Activated CD8-positive, alpha-beta T cell treated with anti-CD3 and anti-CD28 coated beads for 36 hours (primary cell): ENCODE measurements around the gene RPS3. TPM values are rescaled to one million over a fixed set of nuclear protein-coding genes. Genes with fewer than 3 reads are reported as not detected.

Experiments used
- ATAC-seq: fragments of 200-7000 bp; cut with Tn5 transposase; one replicate; pipeline ENCODE4 v1.10.0; 2021; ENCODE audit warnings: mild to moderate bottlenecking, moderate library complexity
- CTCF ChIA-PET: fragments of 350-600 bp; sonication (Branson Sonifier 250); formaldehyde crosslinking; loops from one replicate; lab custom pipeline; 2021; ENCODE audit warnings: antibody characterized with exemption; lab: Charles Lee
- POLR2A ChIA-PET: fragments of 350-600 bp; sonication (Branson Sonifier 250); formaldehyde crosslinking; loops from one replicate; lab custom pipeline; 2021; ENCODE audit warnings: antibody characterized with exemption; lab: Charles Lee
- DNase-seq: peaks from one replicate; pipeline ENCODE4 v3.0.0-alpha.2; 2020
- H3K27ac Mint-ChIP-seq: one replicate; pipeline ENCODE4 v1.8.0; 2021; ENCODE audit warnings: mild to moderate bottlenecking, mixed read lengths
- H3K27me3 Mint-ChIP-seq: one replicate; pipeline ENCODE4 v1.8.0; 2021; ENCODE audit warnings: mixed read lengths
- H3K36me3 Mint-ChIP-seq: one replicate; pipeline ENCODE4 v1.8.0; 2021; ENCODE audit warnings: low read depth, mixed read lengths
- H3K4me1 Mint-ChIP-seq: one replicate; pipeline ENCODE4 v1.8.0; 2021; ENCODE audit warnings: low read depth, mixed read lengths
- H3K4me3 Mint-ChIP-seq: one replicate; pipeline ENCODE4 v1.8.0; 2021; ENCODE audit warnings: mild to moderate bottlenecking, moderate library complexity, mixed read lengths
- H3K9me3 Mint-ChIP-seq: one replicate; pipeline ENCODE4 v1.8.0; 2021; ENCODE audit warnings: mixed read lengths
- intact Hi-C: fragments of 100-400 bp; cut with micrococcal nuclease; formaldehyde crosslinking; loops from one replicate; pipeline ENCODE4 v1.10.0; 2022
- total RNA-seq, 2 experiments: library from RNA; stranded (reverse); gene quantifications; one replicate each; pipeline ENCODE4 v1.2.3, GENCODE V29; 2021
- TF ChIP-seq, protein P1 (sequence below): fragments of 200-600 bp; IDR thresholded peaks from one replicate; pipeline ENCODE4 v1.8.0; 2022; ENCODE audit warnings: antibody characterized with exemption, mild to moderate bottlenecking

Gene RPS3
- total RNA-seq, 2 experiments from 2014 or later, result 4,906 to 4,954 TPM

DNA sequence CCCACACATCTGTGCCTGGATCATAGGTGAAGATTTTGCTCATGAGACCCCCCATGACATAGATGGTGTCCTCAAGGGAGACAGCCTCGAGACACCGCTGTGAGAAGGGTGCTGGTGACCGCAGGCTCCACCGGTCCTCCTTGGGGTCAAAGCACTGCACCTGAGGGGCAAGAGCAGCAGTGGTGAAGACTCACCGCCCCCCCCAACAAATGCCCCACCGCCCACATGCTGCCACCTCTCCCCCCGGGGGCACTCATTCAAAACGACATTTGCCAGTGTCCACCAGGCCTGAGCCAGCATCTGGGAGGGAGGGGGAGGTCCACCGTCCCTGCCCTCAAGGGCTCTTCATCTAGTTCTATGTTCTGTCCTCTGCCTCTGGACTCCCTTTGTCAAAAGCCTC, 24.4 kb downstream of the RPS3 start:
- H3K9me3 Mint-ChIP-seq, result no peaks in the 10 kb centered on the region
- no peak overlapping the region for H3K27ac Mint-ChIP-seq
- DNase-seq (no peak), ATAC-seq (no peak)
- H3K4me3 Mint-ChIP-seq, result no peak overlapping the region
- peaks cover 3% of the 10 kb centered on the region for H3K27me3 Mint-ChIP-seq
- intact Hi-C loops, result no loop called here
- CTCF ChIA-PET, result interaction anchor here (1.3 to 2.2 kb wide), 2 partner anchors 16 to 175 kb away, joined by 3 to 9 read pairs; no protein-coding TSS in a partner anchor
- H3K36me3 Mint-ChIP-seq, result no peaks in the 10 kb centered on the region
- TF ChIP-seq, protein P1, sequence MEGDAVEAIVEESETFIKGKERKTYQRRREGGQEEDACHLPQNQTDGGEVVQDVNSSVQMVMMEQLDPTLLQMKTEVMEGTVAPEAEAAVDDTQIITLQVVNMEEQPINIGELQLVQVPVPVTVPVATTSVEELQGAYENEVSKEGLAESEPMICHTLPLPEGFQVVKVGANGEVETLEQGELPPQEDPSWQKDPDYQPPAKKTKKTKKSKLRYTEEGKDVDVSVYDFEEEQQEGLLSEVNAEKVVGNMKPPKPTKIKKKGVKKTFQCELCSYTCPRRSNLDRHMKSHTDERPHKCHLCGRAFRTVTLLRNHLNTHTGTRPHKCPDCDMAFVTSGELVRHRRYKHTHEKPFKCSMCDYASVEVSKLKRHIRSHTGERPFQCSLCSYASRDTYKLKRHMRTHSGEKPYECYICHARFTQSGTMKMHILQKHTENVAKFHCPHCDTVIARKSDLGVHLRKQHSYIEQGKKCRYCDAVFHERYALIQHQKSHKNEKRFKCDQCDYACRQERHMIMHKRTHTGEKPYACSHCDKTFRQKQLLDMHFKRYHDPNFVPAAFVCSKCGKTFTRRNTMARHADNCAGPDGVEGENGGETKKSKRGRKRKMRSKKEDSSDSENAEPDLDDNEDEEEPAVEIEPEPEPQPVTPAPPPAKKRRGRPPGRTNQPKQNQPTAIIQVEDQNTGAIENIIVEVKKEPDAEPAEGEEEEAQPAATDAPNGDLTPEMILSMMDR, result no peak
- H3K4me1 Mint-ChIP-seq, result no peaks in the 10 kb centered on the region
- POLR2A ChIA-PET, result interaction anchor here (1.1 to 5.6 kb wide), 3 partner anchors 11 to 23 kb away, joined by 3 to 32 read pairs (median 3); no protein-coding TSS in a partner anchor

DNA sequence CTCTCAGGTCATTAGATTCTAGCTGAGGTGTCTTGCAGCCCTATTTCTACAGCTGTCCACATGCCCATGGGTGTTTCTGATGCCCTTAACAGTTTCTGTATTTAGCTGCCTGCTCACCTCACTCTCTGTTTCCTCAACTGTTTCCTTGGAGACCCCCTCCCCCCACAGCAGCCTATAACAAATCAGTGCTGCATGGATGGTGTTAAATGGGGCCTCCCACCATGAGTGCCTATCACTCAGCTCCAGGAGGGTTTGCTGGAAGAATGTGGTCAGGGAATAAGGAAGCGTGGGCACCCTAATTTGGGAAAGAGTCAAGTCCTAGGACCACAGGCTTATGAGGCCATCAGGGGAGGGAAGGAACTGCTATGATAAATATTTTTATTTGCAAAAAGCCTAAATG, 25.1 kb downstream of the RPS3 start:
- intact Hi-C loops, result no loop called here
- Mint-ChIP-seq H3K36me3 (peaks cover 2% of the 10 kb centered on the region), H3K27ac (no peak overlapping the region), H3K4me1 (peaks cover 5% of the 10 kb centered on the region), H3K27me3 (peaks cover 10% of the 10 kb centered on the region), H3K9me3 (peaks cover 5% of the 10 kb centered on the region), H3K4me3 (no peak overlapping the region)
- ChIA-PET POLR2A (interaction anchor here (1.1 to 5.6 kb wide), 2 partner anchors 17 to 23 kb away, joined by 3 to 32 read pairs; no protein-coding TSS in a partner anchor), CTCF (interaction anchor here (1.3 to 2.2 kb wide), 2 partner anchors 17 to 176 kb away, joined by 3 to 9 read pairs; no protein-coding TSS in a partner anchor)
- no peak for DNase-seq
- TF ChIP-seq, protein P1, result no peak
- no peak for ATAC-seq

DNA sequence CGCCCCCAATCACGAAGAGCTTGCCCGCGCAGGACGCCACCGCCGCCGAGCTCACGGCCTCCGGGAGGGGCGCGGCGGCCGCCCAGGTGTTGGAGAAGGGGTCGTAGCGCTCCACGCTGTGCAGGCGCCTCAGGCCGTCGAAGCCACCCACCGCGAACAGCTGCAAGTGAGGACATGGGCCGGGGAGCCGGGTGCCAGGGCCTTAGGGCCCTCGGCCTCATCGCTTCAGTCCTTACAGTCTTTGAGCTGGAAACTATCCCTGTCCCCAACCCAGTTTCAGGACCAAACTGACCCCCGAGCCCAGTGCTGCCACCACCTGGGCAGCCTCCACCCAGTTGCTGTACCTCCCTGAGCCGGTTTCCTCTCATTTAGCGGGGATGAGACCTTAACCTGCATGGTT, 26.1 kb downstream of the RPS3 start:
- ChIA-PET POLR2A (interaction anchor here (1.5 to 5.6 kb wide), 2 partner anchors 18 to 25 kb away, joined by 5 to 32 read pairs; no protein-coding TSS in a partner anchor), CTCF (interaction anchor here (0.7 to 1.4 kb wide), 3 partner anchors 9 to 145 kb away, joined by 3 to 4 read pairs (median 3); no protein-coding TSS in a partner anchor)
- DNase-seq (no peak), ATAC-seq (no peak)
- H3K27me3 Mint-ChIP-seq, result peaks cover 12% of the 10 kb centered on the region
- no peak overlapping the region for H3K27ac Mint-ChIP-seq
- intact Hi-C loops, result no loop called here
- TF ChIP-seq, protein P1, result no peak
- peaks cover 6% of the 10 kb centered on the region for H3K4me1 Mint-ChIP-seq
- peaks cover 3% of the 10 kb centered on the region for H3K36me3 Mint-ChIP-seq
- H3K9me3 Mint-ChIP-seq, result peaks cover 6% of the 10 kb centered on the region
- no peak overlapping the region for H3K4me3 Mint-ChIP-seq

DNA sequence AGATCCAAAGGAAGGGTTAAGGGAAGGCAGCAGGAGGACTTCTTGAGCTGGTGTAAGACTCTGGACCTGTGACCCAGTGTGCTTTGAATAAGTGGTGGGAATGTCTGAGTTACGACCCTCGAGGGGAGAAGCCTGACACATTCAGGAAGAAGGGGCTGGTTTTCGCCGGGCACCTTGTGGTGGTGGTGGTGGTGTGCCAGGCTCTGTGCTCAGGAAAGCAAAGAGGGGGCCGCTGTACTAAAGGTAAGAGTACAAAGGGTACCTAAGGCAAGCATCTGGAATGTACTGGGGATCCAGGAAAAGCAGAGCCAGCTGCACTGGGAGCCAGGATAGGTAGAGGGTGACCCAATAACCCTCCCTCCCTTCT, 27.4 kb downstream of the RPS3 start:
- peaks cover 6% of the 10 kb centered on the region for H3K9me3 Mint-ChIP-seq
- intact Hi-C loops, result no loop called here
- H3K27ac Mint-ChIP-seq, result no peak overlapping the region

DNA sequence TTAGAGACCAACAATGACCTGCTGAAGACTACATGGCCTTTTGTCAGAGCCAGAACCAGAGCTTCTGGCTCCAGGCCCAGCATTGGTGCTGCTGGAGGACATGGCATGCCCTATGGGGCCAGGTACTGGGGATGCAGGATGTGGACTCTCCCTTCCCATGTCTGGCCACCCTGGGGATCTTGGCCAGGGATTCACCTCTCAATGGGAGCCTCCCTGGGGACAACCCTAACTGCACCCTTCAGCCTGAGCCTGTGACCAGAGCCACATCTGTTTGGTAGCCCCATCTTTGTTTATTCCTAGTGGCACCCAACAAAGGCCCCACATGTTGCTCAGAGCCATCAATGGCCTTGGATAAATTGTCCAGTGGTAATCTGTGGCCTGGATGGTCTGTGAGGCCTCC, 27.9 kb downstream of the RPS3 start:
- ATAC-seq (no peak), DNase-seq (no peak)
- peaks cover 13% of the 10 kb centered on the region for H3K4me1 Mint-ChIP-seq
- H3K36me3 Mint-ChIP-seq, result peaks cover 3% of the 10 kb centered on the region
- intact Hi-C loops, result no loop called here
- H3K27me3 Mint-ChIP-seq, result peaks cover 30% of the 10 kb centered on the region
- ChIA-PET CTCF (interaction anchor here (0.7 to 1.6 kb wide), 3 partner anchors 18 to 106 kb away, joined by 3 to 6 read pairs (median 5); no protein-coding TSS in a partner anchor), POLR2A (interaction anchor here (0.7 to 5.6 kb wide), 3 partner anchors 20 to 152 kb away, joined by 3 to 32 read pairs (median 5); no protein-coding TSS in a partner anchor)
- H3K9me3 Mint-ChIP-seq, result peaks cover 6% of the 10 kb centered on the region
- TF ChIP-seq, protein P1, result no peak
- H3K4me3 Mint-ChIP-seq, result no peak overlapping the region
- no peak overlapping the region for H3K27ac Mint-ChIP-seq

More for the DNA sequence above, 27.4 kb downstream of the RPS3 start:
- Mint-ChIP-seq H3K36me3 (peaks cover 3% of the 10 kb centered on the region), H3K4me1 (peaks cover 13% of the 10 kb centered on the region), H3K27me3 (peaks cover 25% of the 10 kb centered on the region), H3K4me3 (no peak overlapping the region)
- DNase-seq (no peak), ATAC-seq (no peak)
- POLR2A ChIA-PET, result interaction anchor here (0.7 to 5.6 kb wide), 3 partner anchors 19 to 153 kb away, joined by 3 to 32 read pairs (median 5); no protein-coding TSS in a partner anchor
- TF ChIP-seq, protein P1, result no peak
- CTCF ChIA-PET, result interaction anchor here (1.3 kb wide), 1 partner anchor 18 kb away, joined by 5 read pairs; no protein-coding TSS in a partner anchor
